Measurements from ENCODE around the gene COL25A1.
A peak's percentile ranks its signal among the peaks of the same experiment; 100 is the strongest.
"Not testable (repeated sequence)": the region's sequence is repeated elsewhere in the genome, so short reads cannot be mapped to it uniquely, and the experiment has no call there.

Gene COL25A1

DNA sequence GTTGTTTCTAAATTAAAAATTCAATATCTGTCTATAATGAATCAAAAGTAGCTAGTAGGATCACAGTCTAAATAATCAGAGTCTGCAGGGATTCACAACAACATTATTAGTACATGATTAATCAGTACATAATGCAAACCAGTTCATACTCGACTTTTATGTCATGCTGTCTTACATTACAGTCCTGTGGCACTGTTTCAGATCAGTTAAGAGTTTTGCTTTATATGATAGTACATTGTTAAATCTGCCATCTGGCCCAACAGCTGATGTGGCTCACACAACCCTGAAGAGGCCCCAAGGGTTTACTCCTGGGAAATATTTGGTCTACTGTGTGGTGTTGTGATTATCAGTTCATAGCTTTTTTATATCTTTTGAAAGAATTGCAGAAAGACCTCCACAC, 292.5 kb downstream of the COL25A1 start:
- peak; percentile 2 for DNase-seq (ENCODE audit: low spot score)

DNA sequence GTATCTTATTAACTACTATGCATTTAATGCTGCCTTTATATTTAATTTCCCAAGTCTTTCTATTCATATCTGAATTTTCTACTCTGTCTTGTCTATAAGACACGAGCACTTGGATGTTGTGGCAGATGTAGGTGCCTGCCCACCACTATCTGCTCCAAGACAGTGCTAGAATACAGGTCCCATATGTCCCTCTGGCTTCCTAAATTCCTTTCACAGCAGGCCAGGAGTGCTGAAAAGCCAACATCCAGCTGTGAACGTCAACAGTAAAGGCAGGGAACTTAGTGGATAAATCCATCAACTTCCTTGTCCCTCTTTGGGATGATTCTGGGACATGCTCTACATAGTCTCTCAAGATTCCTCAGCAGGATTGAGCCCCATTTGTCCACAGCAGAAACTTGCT, 294.5 kb downstream of the COL25A1 start:
- no peak for DNase-seq (ENCODE audit: low spot score)

DNA sequence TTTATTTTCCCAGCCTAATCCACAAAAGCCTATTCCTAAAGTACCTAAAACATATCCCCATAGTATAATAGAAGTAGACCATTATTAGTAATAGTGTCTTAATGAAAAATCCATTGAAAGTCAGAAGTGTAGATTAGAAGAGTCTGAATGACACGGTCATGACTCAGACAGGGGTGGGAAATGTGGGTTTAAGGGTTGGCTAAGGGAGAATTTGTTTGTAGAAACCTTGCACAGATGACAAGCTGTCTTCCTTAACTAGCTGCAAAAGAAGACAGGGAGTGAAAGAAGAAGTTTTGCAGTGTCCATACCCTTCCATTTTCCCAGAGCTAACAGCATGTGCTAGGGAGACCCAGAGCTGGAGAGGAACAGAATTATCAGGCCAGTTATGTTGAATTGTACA, 296.9 kb downstream of the COL25A1 start:
- DNase-seq (ENCODE audit: low spot score), result no peak

DNA sequence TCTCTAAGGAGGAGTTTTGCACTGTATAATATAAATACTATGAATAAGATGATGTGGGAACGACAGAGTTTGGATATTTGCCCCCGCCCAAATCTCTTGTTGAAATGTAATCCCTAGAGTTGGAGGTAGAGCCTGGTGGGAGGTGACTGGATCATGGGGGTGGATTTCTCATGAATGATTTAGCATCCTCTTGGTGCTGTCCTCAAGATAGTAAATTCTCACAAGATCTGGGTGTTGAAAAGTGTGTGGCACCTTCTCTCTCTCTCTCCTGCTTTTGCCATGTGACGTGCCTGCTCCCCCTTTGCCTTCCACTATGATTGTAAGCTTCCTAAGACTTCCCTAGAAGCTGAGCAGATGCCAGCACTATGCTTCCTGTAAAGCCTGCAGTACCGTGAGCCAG, 298.0 kb downstream of the COL25A1 start:
- no peak for DNase-seq (ENCODE audit: low spot score)

DNA sequence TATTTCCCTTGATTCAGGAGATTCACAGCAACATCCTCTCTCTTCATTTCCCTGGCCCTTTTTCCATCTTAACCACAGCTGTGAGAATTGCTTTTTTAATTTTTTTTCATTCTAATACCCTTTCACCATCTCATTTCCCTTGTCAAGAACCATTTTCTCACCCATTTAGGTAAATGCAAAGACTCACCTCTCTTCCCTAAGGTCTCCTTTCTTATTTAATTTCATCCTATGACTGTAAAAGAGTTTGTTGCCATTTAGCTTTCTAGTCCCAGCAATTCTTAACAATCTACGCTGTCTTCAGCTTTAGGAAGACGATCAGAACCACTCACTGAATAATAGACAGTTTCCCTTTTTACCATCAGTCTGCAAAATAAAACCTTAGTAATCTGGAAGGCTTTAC, 298.5 kb downstream of the COL25A1 start:
- no peak for DNase-seq (ENCODE audit: low spot score)

DNA sequence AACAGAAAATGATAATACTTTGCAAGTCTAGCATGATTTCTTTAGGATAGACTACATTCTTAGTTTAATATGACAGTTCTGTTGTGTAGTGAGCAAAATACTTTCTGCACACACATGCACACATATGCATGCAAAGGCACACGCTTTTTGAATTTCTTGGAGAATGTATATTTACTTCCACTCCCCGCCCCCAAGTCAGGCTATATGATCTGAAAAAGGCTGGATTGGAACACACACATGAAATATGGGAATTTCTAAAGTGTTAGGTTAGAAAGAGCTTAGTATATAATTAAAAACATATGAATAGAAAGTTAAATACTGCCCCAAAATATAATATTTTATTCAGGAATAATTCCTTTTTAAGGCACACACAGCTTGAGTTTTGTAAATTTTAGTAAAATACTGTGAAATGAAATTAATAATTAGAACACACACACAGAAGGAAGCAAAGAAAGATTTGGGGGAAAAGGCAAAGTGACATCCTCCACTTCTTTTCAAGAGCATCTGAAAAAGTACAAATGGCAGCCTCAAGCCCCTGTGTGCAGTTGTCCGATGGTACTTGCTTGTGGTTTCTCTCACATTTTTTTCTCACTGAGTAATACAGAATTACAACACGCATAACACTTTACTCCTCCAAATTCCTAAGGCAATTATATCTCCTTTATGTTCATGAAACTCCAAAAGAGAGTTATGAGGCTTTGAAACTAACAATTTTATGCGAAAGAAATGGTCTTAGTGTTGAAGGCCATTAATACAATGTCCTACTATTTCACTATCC, 310.7 kb downstream of the COL25A1 start:
- no peak for DNase-seq (ENCODE audit: low spot score)

DNA sequence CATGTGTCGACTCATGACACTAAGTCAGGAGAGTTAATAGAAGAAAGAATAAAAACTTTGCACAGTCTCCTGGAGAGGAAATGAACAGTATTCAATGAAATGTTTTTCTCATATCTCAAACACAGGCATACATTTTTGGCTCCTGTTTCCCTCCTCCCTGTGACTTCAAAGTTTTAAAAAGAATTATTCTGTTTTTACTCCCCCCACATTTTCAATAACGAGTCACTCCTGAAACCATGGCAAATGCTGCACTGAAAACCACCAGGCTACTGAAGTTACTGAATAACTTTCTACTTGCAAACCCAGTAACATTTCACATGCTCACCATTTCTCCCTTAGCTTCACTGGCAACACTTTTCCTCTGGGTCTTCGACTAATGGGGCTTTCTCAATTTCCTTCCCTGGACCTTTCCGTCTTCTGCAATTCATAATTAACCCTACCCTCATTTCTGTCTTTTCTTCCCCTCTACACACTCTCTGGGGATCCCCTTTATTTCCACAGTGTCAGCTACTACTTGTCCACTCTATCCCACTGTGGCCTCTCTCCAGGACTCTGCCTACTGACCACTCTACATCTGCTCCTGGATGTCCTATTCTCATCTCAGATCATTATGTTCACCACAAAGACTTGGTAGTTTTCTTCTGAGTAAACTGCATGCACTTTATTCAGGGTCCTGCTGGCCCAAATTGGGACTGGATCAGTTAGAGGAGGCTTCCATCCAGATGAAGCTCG, 313.8 kb downstream of the COL25A1 start:
- DNase-seq (ENCODE audit: low spot score), result no peak

DNA sequence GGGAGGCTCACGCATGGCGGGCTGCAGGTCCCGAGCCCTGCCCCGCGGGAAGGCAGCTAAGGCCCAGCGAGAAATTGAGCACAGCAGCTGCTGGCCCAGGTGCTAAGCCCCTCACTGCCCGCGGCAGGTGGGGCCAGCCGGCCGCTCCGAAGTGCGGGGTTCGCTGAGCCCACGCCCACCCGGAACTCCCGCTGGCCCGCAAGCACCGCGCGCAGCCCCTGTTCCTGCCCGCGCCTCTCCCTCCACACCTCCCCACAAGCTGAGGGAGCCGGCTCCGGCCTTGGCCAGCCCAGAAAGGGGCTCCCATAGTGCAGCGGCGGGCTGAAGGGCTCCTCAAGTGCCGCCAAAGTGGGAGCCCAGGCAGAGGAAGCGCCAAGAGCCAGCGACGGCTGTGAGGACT, 318.0 kb downstream of the COL25A1 start:
- not testable (repeated sequence) for DNase-seq (ENCODE audit: low spot score)

DNA sequence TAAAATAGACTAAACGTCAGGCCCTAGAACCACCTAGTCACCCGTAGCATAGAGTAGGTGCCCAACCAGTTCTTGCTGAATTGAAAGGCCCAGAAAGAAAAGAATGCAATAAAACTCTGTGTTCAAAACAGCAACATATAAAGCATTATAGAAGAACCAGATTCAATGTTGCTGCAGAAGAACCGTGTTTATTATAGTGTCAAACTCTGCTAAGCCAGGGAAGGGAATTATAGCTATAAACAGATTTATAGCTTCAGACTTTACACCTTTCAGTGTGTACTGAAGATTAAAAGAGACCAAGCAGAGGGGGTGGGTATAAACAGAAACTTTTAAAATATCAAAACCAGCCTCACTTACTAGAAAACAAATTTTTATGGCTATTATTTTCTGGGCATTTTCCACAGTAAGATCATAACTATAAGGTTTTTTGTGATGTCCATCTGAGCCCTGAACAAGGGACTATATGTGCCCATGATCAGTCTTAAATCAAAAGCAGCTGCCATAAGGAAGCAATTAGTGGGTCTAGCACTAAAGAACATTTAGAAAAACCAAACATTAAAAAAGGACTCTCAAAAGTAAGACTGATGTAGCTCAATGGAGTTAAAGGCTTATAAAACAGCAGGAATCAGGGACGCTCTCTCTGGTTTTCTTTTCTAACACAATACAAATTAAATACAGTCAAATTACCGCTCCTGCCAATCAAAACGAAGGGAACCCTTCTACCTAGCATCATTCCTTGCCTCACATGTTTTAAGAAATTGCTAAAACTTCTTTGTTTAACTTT, 319.9 kb downstream of the COL25A1 start:
- DNase-seq (ENCODE audit: low spot score), result no peak

DNA sequence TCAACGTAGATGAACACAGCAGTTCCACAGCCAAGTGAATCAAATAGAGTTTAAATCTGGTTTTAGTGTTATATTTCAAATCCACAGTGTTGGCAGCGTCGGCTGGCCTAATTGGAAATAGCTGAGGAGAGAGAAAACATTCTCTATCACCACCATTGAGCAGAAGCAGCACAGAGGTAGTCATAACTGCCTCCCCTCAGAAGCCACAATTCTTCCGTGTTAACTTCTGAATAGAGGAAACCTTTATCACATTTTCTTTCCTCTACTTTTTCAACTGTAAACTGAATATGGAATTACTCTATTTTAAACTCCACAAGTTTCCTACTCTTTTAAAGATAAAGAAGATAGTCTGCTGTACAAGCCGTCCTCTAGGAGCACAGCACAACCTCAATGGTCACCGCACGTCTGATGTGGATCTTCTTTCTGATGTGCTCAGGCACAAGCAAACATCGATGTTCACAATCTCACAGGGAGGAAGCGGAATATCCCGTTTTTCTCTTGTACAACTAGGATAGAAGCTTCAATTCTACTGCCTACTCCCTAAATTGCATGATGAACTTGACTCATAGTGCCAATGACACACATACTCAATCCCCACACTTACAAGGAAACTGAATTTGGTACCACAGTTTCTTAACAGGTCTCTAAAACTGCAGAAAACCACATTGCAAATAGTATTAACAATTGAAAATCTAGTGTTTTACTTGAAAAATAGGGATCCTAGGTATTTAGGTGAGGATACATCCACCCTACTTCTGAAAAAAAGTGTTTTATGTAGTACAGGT, 321.8 kb downstream of the COL25A1 start:
- DNase-seq (ENCODE audit: low spot score), result no peak

DNA sequence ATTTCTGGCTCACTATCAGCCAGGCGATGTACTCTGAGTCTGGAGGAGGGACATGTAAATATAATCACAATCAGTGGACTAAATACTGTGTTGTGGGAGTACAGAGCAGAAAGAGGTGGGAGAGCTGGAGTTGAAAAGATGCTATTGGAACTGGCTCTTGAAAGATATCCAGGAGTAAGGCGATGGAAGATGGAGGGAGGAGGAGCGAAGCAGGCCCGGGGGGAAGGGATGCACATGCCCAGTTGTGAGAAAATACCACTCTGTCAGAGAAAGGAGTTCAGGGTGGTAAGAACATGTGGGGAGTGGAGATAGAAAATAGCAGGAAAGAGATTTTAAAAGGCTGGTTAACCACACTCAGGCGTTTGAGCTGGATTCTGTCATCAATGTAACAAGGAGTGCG, 322.7 kb downstream of the COL25A1 start:
- no peak for DNase-seq (ENCODE audit: low spot score)

DNA sequence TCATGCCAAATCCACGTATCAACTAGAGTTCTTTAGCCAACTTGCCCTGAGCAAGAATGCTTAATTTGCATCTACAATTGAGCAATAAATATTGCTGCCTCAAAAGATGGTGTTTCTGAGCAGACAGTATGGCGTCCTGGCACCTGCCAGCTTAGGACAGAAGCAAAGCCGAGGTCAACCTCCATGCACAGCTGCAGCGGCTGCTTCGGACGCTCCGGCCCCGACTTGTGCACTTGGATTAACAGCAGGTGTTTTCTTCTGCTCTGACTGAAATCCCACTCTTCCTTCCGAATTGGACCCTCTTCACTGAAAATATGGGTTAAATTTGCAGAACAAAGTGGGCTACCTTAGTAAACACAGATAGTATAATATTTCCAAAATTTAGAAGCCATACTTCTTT, 324.4 kb downstream of the COL25A1 start:
- DNase-seq (ENCODE audit: low spot score), result no peak

DNA sequence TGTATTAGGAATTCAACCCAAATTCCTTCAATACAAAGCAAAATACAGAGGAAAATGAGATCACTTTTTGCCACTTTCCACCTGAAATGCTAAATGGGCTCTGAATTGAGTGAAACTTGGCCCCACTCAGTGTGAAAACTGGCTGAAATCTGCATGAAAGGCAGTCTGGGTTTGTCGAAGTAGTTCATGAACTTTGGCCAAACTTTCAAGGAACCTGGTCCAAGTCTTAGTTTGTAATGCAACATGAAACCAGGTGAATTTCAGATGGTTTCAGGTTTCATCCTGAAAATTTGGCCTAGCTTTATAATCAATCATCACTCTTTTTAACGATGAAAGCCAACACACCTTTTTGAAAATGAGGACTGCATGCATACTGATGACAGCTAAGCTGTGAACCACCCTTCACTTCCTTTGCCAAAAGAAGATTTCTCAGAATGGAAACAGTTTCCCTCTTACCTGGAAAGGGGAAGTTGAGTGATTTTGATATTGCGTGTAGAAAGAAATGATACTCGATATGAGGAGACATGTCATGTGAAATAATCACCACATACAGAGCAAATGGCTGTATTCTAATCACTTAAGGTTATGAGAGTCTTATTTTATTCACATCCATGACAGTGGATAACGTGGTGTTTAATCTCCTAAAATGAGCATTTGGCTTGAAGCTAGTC, 329.7 kb downstream of the COL25A1 start:
- no peak for DNase-seq (ENCODE audit: low spot score)

DNA sequence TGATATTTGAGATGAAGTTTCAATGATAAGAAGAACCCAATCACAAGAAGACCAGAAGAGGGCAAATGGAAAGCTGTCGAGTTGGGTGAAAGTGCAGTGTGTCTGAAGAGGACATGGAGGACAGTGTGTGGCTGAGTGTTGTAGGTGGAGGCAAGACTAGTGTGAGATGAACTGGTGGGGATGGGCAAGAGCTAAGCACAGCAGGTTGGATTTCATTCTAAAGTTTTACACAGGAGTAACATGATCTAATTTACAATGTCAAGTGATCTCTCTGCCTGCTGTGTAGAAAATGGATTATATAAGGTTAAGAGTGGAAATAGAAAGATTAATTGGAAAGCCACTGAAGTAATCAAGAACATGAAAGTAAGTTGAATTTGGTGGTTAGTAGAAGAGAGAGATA, 331.0 kb downstream of the COL25A1 start:
- no peak for DNase-seq (ENCODE audit: low spot score)

DNA sequence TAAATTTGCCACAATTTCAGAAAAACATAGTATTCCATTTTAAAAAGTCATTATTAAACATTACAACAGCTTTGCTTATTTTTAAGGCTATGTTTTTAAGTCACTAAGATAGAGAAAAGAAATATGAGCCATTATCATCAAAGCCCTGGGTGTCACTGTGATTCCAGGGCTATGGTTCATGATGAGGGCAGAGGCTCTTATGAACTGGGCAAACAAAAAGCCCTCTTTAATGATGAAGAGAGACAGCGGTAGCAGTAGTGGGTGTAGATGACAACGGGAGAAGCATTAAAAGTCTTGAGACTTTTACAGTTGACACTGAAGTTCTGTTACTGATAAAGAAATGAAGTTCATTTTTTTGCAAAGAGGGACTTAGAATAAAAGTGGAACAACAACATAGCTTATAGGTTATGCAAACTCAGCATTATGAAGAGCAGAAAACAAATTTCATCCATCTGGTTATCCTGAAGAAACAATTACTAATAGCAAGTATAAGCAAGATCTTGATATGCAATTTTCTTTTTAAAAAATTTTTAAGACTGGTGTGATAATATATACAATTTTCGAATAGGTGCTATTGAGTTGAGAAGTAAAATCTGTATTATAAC, 336.9 kb downstream of the COL25A1 start:
- no peak for DNase-seq (ENCODE audit: low spot score)

DNA sequence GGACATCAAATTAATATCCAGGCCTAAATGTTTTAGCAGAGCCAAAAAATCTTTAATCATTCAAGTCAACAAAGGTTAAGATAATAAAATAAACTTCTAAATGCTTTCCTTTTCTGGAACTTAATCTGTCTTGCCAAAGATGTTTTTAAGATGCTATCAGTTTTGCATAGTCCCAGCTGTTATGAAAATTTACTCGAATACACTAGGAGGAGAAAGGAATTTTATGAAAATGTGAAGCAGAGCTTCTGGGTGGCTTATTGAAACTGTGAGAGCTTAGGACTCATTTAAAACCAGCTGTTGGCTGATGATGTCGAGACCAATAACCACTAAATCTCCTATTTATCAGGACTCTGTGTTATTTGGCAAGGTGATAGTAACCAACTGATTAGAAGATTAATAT, 337.4 kb downstream of the COL25A1 start:
- no peak for DNase-seq (ENCODE audit: low spot score)

DNA sequence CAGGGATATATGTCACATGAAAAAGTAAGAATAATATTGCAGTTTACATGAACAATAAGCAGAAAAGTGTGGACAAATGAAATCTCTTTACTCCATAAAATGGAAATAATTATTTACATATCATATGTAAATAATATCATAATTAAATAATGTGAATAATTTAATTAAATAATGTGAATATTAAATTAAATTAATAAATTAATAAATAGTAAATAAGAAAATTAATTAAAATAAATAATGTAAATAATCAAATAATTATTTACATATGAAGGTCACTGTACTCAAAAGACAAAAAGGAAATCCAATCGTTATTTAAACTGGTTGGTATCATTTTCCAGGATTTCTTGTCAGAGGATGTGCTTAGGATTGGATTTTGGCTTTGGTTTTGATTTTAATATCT, 338.5 kb downstream of the COL25A1 start:
- no peak for DNase-seq (ENCODE audit: low spot score)

DNA sequence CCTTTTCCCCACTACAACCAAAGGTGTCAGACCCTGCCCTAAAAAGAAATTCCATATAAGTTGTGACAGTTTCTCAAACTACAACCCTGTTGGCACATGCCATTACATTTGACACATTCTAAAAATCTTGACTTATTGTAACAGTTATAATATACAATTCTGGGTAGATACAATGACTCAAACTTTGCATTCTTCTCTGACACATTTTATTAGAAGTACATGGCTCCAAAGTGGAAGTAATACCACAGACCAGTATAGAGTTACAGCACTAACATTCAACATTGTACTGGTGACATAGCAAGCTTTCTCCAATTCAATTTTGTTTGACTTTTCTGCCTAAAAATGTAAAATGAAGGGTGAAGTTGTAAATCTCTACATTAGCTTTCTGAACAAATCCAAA, 343.0 kb downstream of the COL25A1 start:
- DNase-seq (ENCODE audit: low spot score), result no peak

DNA sequence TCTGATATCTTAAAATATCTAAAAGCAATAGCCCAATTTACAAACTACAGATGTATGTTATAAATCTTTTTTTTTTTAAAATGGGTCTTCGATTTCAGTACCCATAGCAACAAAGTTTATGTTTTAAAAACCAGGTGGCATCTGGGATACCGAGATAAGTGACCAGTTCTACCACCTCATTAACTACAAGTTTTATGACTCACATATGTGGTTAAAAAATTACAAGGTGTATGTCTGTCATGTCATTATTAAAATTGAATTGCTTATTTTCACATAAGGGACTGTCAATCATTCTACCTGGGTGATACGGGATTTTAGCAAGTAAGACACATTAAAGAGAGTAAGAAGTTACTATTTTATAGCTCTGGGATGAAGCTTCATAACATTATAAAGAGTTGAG, 347.6 kb downstream of the COL25A1 start:
- DNase-seq (ENCODE audit: low spot score), result no peak

DNA sequence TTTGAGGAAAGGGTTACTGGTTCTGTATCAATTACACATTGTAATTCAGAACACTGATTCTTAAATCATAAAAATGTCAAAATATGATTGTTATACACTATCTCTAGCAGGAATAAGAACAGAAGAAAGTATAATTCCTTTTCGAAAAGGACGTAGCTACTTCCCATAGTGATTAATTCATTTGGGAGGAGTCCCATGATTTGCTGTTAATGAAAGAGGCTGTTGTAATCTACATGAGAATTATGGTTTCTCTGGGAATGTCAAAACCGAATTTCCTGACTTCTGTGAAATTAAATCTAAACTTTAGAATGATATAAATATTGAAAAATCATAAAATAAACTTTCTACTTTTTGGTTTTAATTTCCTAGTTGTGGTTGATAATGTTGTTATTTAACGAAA, 348.5 kb downstream of the COL25A1 start:
- no peak for DNase-seq (ENCODE audit: low spot score)
